HepG2 (cell line): ENCODE results near the gene CEBPB. TPM values are rescaled to one million over a fixed set of nuclear protein-coding genes. Genes with fewer than 3 reads are reported as not detected.

Source experiments
- ATAC-seq: fragments of 200-7000 bp; cut with Tn5 transposase; 3 replicates; pipeline ENCODE4 v1.9.1; 2020; ENCODE audit warnings: mild to moderate bottlenecking, moderate library complexity
- BruUV-seq: library from RNA; stranded (reverse); fragments of 400-500 nt; replicated peaks from 2 replicates; lab custom pipeline; 2021; lab: Mats Ljungman, UMichigan
- CTCF ChIA-PET: fragments of 300-600 bp; formaldehyde crosslinking; extraction: SDS; loops from one replicate; lab custom pipeline; 2021; ENCODE audit warnings: low total read pairs, inconsistent platforms, low intra/inter-chr PET ratio; lab: Yijun Ruan, JAX
- POLR2A ChIA-PET: fragments of 350-600 bp; sonication (Branson Sonifier 250); formaldehyde crosslinking; loops from one replicate; lab custom pipeline; 2020; ENCODE audit warnings: antibody characterized with exemption, inconsistent platforms; lab: Yijun Ruan, JAX
- DNase-seq: peaks from one replicate; pipeline ENCODE4 v3.0.0-alpha.2; 2015; ENCODE audit warnings: low spot score
- FAIRE-seq: peaks from 3 replicates; lab custom pipeline; 2011; peaks lifted over from hg19 to GRCh38; lab: Jason Lieb, UNC
- H2AFZ ChIP-seq: one replicate; pipeline ENCODE4 v1.6.1; 2011; ENCODE audit warnings: low read length, inconsistent platforms
- H3K27ac ChIP-seq: fragments of 300-600 bp; 3 replicates; pipeline ENCODE4 v1.8.0; 2011; ENCODE audit warnings: mixed run types, mild to moderate bottlenecking, mixed read lengths, low read length, inconsistent platforms; ENCODE audit not compliant: insufficient read depth; ENCODE audit errors: extremely low read length
- H3K27me3 ChIP-seq, 2 experiments: fragments of 200-600 bp in 1 of 2; 2 replicates in 1 of 2; 3 replicates in 1 of 2; pipeline versions ENCODE4 v1.6.0 to v1.8.0; 2011; ENCODE audit warnings: low read length in 2 of 2, mild to moderate bottlenecking in 2 of 2, moderate library complexity in 2 of 2, inconsistent platforms in 1 of 2; ENCODE audit not compliant: insufficient read depth in 2 of 2, control insufficient read depth in 1 of 2
- H3K36me3 ChIP-seq, 2 experiments: fragments of 200-600 bp in 1 of 2; replicated peaks in 1 of 2; 2 replicates in 1 of 2; 3 replicates in 1 of 2; pipeline versions ENCODE4 v1.5.1 to v1.8.0; 2011; ENCODE audit warnings: low read length in 2 of 2, inconsistent platforms in 1 of 2; ENCODE audit not compliant: insufficient read depth in 2 of 2, control insufficient read depth in 1 of 2
- H3K4me1 ChIP-seq: 2 replicates; pipeline ENCODE4 v1.5.1; 2012; ENCODE audit warnings: low read length, inconsistent platforms; ENCODE audit not compliant: insufficient read depth
- H3K4me2 ChIP-seq: 2 replicates; pipeline ENCODE4 v1.6.0; 2011; ENCODE audit warnings: low read depth, low read length, inconsistent platforms
- H3K4me3 ChIP-seq, 3 experiments: fragments of 200-600 bp in 1 of 3; sonication (generic), shearing (Covaris generic) in 1 of 3; replicated peaks in 1 of 3; 2 replicates each; pipeline ENCODE4 v1.5.1; 2011 to 2016; ENCODE audit warnings: low read length in 3 of 3, inconsistent platforms in 2 of 3, low read depth in 2 of 3, mild to moderate bottlenecking in 2 of 3, control low read depth in 1 of 3, mixed read lengths in 1 of 3; ENCODE audit not compliant: insufficient read depth in 1 of 3
- H3K79me2 ChIP-seq: one replicate; pipeline ENCODE4 v1.6.1; 2011; ENCODE audit warnings: low read length, inconsistent platforms; ENCODE audit not compliant: insufficient read depth
- H3K9ac ChIP-seq: 2 replicates; pipeline ENCODE4 v1.6.0; 2011; ENCODE audit warnings: mild to moderate bottlenecking, low read depth, low read length, inconsistent platforms; ENCODE audit not compliant: insufficient read depth
- H3K9me3 ChIP-seq: 2 replicates; pipeline ENCODE4 v1.5.1; 2012; ENCODE audit warnings: mild to moderate bottlenecking, low read length
- H4K20me1 ChIP-seq: 2 replicates; pipeline ENCODE4 v1.6.0; 2011; ENCODE audit warnings: inconsistent platforms, mild to moderate bottlenecking, low read length, moderate library complexity; ENCODE audit not compliant: insufficient read depth
- CEBPB ChIP-seq: IDR thresholded peaks from 2 replicates; pipeline ENCODE4 v1.6.1; 2011; ENCODE audit warnings: low read depth, low read length, improper control_type of control experiment, borderline replicate concordance
- DR1 ChIP-seq: sonication (generic); formaldehyde crosslinking; IDR thresholded peaks from 2 replicates; pipeline ENCODE4 v1.8.0; 2021; ENCODE audit warnings: mild to moderate bottlenecking, missing genetic modification reagents, inconsistent platforms
- KDM1A ChIP-seq: IDR thresholded peaks from 2 replicates; pipeline ENCODE4 v1.6.1; 2016; ENCODE audit warnings: missing compliant biosample characterization
- MIER3 ChIP-seq: IDR thresholded peaks from 2 replicates; pipeline ENCODE4 v1.6.1; 2016; ENCODE audit warnings: missing compliant biosample characterization, borderline replicate concordance
- MYC ChIP-seq: sonication (generic); formaldehyde crosslinking; IDR thresholded peaks from 2 replicates; pipeline ENCODE4 v1.9.0; 2021; ENCODE audit warnings: missing genetic modification reagents, borderline replicate concordance
- SP1 ChIP-seq, 2 experiments: fragments of 450-650 bp in 1 of 2; sonication (generic) in 1 of 2; formaldehyde crosslinking in 1 of 2; IDR thresholded peaks; 2 replicates each; pipeline versions ENCODE4 v1.4.0 to v1.6.1; 2016 to 2020; ENCODE audit warnings: missing genetic modification reagents in 1 of 2
- TEAD3 ChIP-seq: optimal IDR thresholded peaks from 2 replicates; pipeline ENCODE3; 2016; ENCODE audit warnings: borderline replicate concordance
- TEF ChIP-seq: sonication (generic); formaldehyde crosslinking; IDR thresholded peaks from 2 replicates; pipeline ENCODE4 v1.5.0; 2020; ENCODE audit warnings: missing genetic modification reagents
- ZBTB26 ChIP-seq: IDR thresholded peaks from 2 replicates; pipeline ENCODE4 v1.6.1; 2016; ENCODE audit warnings: missing compliant biosample characterization, missing genetic modification reagents, borderline replicate concordance
- ZNF292 ChIP-seq: sonication (generic); formaldehyde crosslinking; IDR thresholded peaks from 2 replicates; pipeline ENCODE4 v1.8.1; 2022; ENCODE audit warnings: mild to moderate bottlenecking, low read depth, missing genetic modification reagents, borderline replicate concordance
- ZNF296 ChIP-seq: sonication (generic); formaldehyde crosslinking; conservative IDR thresholded peaks from 2 replicates; pipeline ENCODE4 v1.5.0; 2020; ENCODE audit warnings: mild to moderate bottlenecking, missing genetic modification reagents
- WGBS: methylation state at CpG from one replicate; pipeline ENCODE4 v1.1.6; 2017; ENCODE audit warnings: low lambda C conversion rate; 5-methylcytosine and 5-hydroxymethylcytosine counted together
- in situ Hi-C: cut with HindIII; loops from 2 replicates; pipeline ENCODE4 v1.10.0; 2017; ENCODE audit warnings: low pct_unique_long_range_greater_than_20kb; ENCODE audit not compliant: extremely low pct_ligation_motif_present
- intact Hi-C: fragments of 100-400 bp; cut with micrococcal nuclease; formaldehyde crosslinking; loops from one replicate; pipeline ENCODE4 v1.10.0; 2022; ENCODE audit not compliant: unreplicated experiment
- polyA plus RNA-seq, 8 experiments: library from polyadenylated mRNA; depleted of rRNA in 3 of 8; stranded (reverse) in 7 of 8; unstranded in 1 of 8; fragments of >200 nt; fragmentation: Illumina TruSeq in 4 of 8; extraction: Trizol in 4 of 8; gene quantifications; 2 replicates each; pipeline versions ENCODE4 v1.2.1 to v1.2.3, GENCODE V29; 2011 to 2016; ENCODE audit warnings: low read depth in 4 of 8, missing spikeins in 1 of 8, mixed read lengths in 1 of 8; ENCODE audit not compliant: insufficient read depth in 1 of 8
- total RNA-seq, 5 experiments: library from RNA; depleted of rRNA; stranded (reverse); fragments of >200 nt; fragmentation: Illumina TruSeq; extraction: Trizol; gene quantifications; 2 replicates each; pipeline ENCODE4 v1.2.3, GENCODE V29; 2016; ENCODE audit warnings: low read depth in 1 of 5

Gene CEBPB
- total and polyA plus RNA-seq, 2 of the 13 experiments (the other 11 are each of a cell fraction or from before 2014, with no cell fraction given): 18.5 to 28.2 TPM

- TF ChIP-seq SP1 (IDR thresholded peaks at IDR 0.05) (no peak), SP1 (CRISPR knock-in tag; IDR thresholded peaks at IDR 0.05) (0 out of 2 replicates have a peak, but pooled peaks have one; percentile 14)
These were observed 26.0 kb downstream of the CEBPB start (continued) for GRCh38 chr20:50216543-50217206.

GRCh38 chr20:50217207-50217949 lies 26.7 kb downstream of the CEBPB start:
- intact Hi-C loops: no loop called here
- Histone ChIP-seq H3K4me2 (peak overlapping the region; percentile 67), H3K9ac (no peak overlapping the region), H3K36me3 (no peaks in the 10 kb centered on the region), H3K4me3 (no peak overlapping the region), H3K79me2 (no peaks in the 10 kb centered on the region), H2AFZ (no peak overlapping the region), H3K4me1 (peaks cover 75% of the 10 kb centered on the region), H3K27ac (no peak overlapping the region), H3K27me3 (peaks cover 1 to 53% of the 10 kb centered on the region in 2 experiments), H4K20me1 (no peaks in the 10 kb centered on the region), H3K9me3 (no peaks in the 10 kb centered on the region)
- TF ChIP-seq CEBPB: 0 out of 2 replicates have a peak, but pooled peaks have one; percentile 31
- no peak for TF ChIP-seq TEF (CRISPR knock-in tag)
- peak; percentile 9 for TF ChIP-seq TEAD3 (CRISPR knock-in tag)
- TF ChIP-seq ZNF292 (CRISPR knock-in tag): no peak
- TF ChIP-seq KDM1A (CRISPR knock-in tag): 0 out of 2 replicates have a peak, but pooled peaks have one; percentile 11
- TF ChIP-seq ZBTB26 (CRISPR knock-in tag): no peak
- peak; percentile 5; the same call in 1 of the 2 replicates for TF ChIP-seq ZNF296 (CRISPR knock-in tag)
- TF ChIP-seq MIER3 (CRISPR knock-in tag): no peak
- peak; percentile 11; the same call in 1 of the 2 replicates for TF ChIP-seq MYC (CRISPR knock-in tag)
- no peak for TF ChIP-seq DR1
- CTCF ChIA-PET: no interaction called here
- 66% methylated on average over 14 of the region's 14 CpGs for WGBS
- no TSS peak for BruUV-seq
- in situ Hi-C loops: no loop called here
- no peak for ATAC-seq
- FAIRE-seq: no peak
- POLR2A ChIA-PET: interaction anchor here (1.1 to 1.7 kb wide), 5 partner anchors 20 to 152 kb away, joined by 3 to 10 read pairs (median 4); partner anchors contain the start of gene CEBPB
- DNase-seq: no peak
